Endothelial cell of umbilical vein (primary cell): ENCODE results near the gene IL21. TPM values are rescaled to one million over a fixed set of nuclear protein-coding genes. Genes with fewer than 3 reads are reported as not detected.

ENCODE experiments used
- BruUV-seq: library from RNA; stranded (reverse); fragments of 400-500 nt; replicated peaks from 2 replicates; lab custom pipeline; 2021; lab: Mats Ljungman, UMichigan
- CTCF ChIA-PET: fragments of 300-600, 350-600 bp; sonication (Branson Sonifier 250); formaldehyde crosslinking; loops from one replicate; lab custom pipeline; 2021; ENCODE audit warnings: antibody characterized with exemption, inconsistent platforms; lab: Charles Lee
- POLR2A ChIA-PET: fragments of 300-600, 350-600 bp; sonication (Branson Sonifier 250); formaldehyde crosslinking; loops from one replicate; lab custom pipeline; 2021; ENCODE audit warnings: antibody characterized with exemption, inconsistent platforms; lab: Charles Lee
- DNase-seq: peaks from one replicate; pipeline ENCODE4 v3.0.0-alpha.2; 2011; ENCODE audit warnings: low read depth, low spot score
- FAIRE-seq: peaks from 2 replicates; lab custom pipeline; 2011; peaks lifted over from hg19 to GRCh38; lab: Jason Lieb, UNC
- H2AFZ ChIP-seq: 2 replicates; pipeline ENCODE4 v1.6.0; 2012; ENCODE audit warnings: low read depth, low read length, control low read depth, inconsistent platforms
- H3K27ac ChIP-seq: 2 replicates; pipeline ENCODE4 v1.5.1; 2011; ENCODE audit warnings: low read depth, mild to moderate bottlenecking, control low read depth, low read length, moderate library complexity; ENCODE audit not compliant: insufficient read depth
- H3K27me3 ChIP-seq, 2 experiments: 2 replicates each; pipeline versions ENCODE4 v1.6.0 to v1.6.1; 2011; ENCODE audit warnings: low read length in 2 of 2, mixed read lengths in 1 of 2; ENCODE audit not compliant: control insufficient read depth in 2 of 2, insufficient read depth in 2 of 2
- H3K36me3 ChIP-seq, 2 experiments: 2 replicates in 1 of 2; 3 replicates in 1 of 2; pipeline ENCODE4 v1.5.1; 2011; ENCODE audit warnings: low read length in 2 of 2, mild to moderate bottlenecking in 1 of 2, moderate library complexity in 1 of 2; ENCODE audit not compliant: control insufficient read depth in 2 of 2, insufficient read depth in 2 of 2; ENCODE audit errors: extremely low read depth in 1 of 2
- H3K4me1 ChIP-seq: 3 replicates; pipeline ENCODE4 v1.5.1; 2011; ENCODE audit warnings: mild to moderate bottlenecking, low read length; ENCODE audit not compliant: control insufficient read depth, insufficient read depth; ENCODE audit errors: extremely low read depth
- H3K4me2 ChIP-seq: 2 replicates; pipeline ENCODE4 v1.6.1; 2011; ENCODE audit warnings: low read length, control low read depth, mixed read lengths; ENCODE audit not compliant: insufficient read depth
- H3K4me3 ChIP-seq, 3 experiments: fragments of 200-600 bp in 1 of 3; sonication (generic), shearing (Covaris generic) in 1 of 3; replicated peaks in 1 of 3; 2 replicates each; pipeline ENCODE4 v1.5.1; 2011 to 2016; ENCODE audit warnings: control low read depth in 3 of 3, low read length in 3 of 3, mild to moderate bottlenecking in 2 of 3, inconsistent platforms in 1 of 3, low read depth in 1 of 3, moderate library complexity in 1 of 3; ENCODE audit not compliant: insufficient read depth in 1 of 3
- H3K79me2 ChIP-seq: 2 replicates; pipeline ENCODE4 v1.6.0; 2012; ENCODE audit warnings: low read length, inconsistent platforms; ENCODE audit not compliant: control insufficient read depth, insufficient read depth
- H3K9ac ChIP-seq: replicated peaks from 2 replicates; pipeline ENCODE3; 2011; ENCODE audit warnings: low read length, control low read depth; ENCODE audit not compliant: insufficient read depth; ENCODE audit errors: extremely low read depth
- H3K9me1 ChIP-seq: replicated peaks from 3 replicates; pipeline ENCODE4 v1.6.0; 2011; ENCODE audit warnings: mild to moderate bottlenecking, low read length; ENCODE audit not compliant: control insufficient read depth, insufficient read depth; ENCODE audit errors: extremely low read depth
- H3K9me3 ChIP-seq: replicated peaks from 2 replicates; pipeline ENCODE4 v1.5.1; 2012; ENCODE audit warnings: low read length, inconsistent platforms; ENCODE audit not compliant: control insufficient read depth, insufficient read depth
- H4K20me1 ChIP-seq: replicated peaks from 2 replicates; pipeline ENCODE3; 2011; ENCODE audit warnings: mild to moderate bottlenecking, low read length; ENCODE audit not compliant: control insufficient read depth, insufficient read depth; ENCODE audit errors: extremely low read depth
- CTCF ChIP-seq, 2 donors: IDR thresholded peaks; 1 replicate in 1 of 2; 2 replicates in 1 of 2; pipeline ENCODE4 v1.5.1; 2011; ENCODE audit warnings: low read length in 2 of 2, mild to moderate bottlenecking in 2 of 2, moderate library complexity in 2 of 2, control low read depth in 1 of 2, inconsistent platforms in 1 of 2, low read depth in 1 of 2; ENCODE audit not compliant: insufficient read depth in 1 of 2; ENCODE audit errors: extremely low read depth in 1 of 2
- EZH2 ChIP-seq: IDR thresholded peaks from 2 replicates; pipeline ENCODE4 v1.6.1; 2012; ENCODE audit warnings: borderline replicate concordance, low read depth, mild to moderate bottlenecking, moderate library complexity, low read length, inconsistent platforms; ENCODE audit not compliant: severe bottlenecking
- FOS ChIP-seq: IDR thresholded peaks from 2 replicates; pipeline ENCODE4 v1.6.1; 2011; ENCODE audit warnings: mild to moderate bottlenecking, low read length, moderate library complexity, borderline replicate concordance; ENCODE audit not compliant: insufficient read depth
- GATA2 ChIP-seq: IDR thresholded peaks from 2 replicates; pipeline ENCODE4 v1.7.0; 2011; ENCODE audit warnings: low read depth, mild to moderate bottlenecking, moderate library complexity, mixed read lengths, low read length; ENCODE audit not compliant: insufficient read length, insufficient read depth
- JUN ChIP-seq: IDR thresholded peaks from 2 replicates; pipeline ENCODE4 v1.6.1; 2011; ENCODE audit warnings: borderline replicate concordance, low read depth; ENCODE audit not compliant: insufficient read length, insufficient read depth
- MAX ChIP-seq: IDR thresholded peaks from 2 replicates; pipeline ENCODE4 v1.6.1; 2011; ENCODE audit not compliant: insufficient read depth, insufficient read length
- MYC ChIP-seq: IDR thresholded peaks from one replicate; pipeline ENCODE4 v1.6.1; 2011; ENCODE audit warnings: mild to moderate bottlenecking, low read depth, low read length
- POLR2A ChIP-seq: IDR thresholded peaks from 2 replicates; pipeline ENCODE4 v1.6.1; 2012; ENCODE audit warnings: low read depth, mild to moderate bottlenecking, control low read depth, low read length
- POLR2AphosphoS5 ChIP-seq: IDR thresholded peaks from 2 replicates; pipeline ENCODE4 v1.6.1; 2012; ENCODE audit warnings: low read depth, mild to moderate bottlenecking, control low read depth, low read length, moderate library complexity; ENCODE audit not compliant: insufficient read depth
- dilution Hi-C: fragments of 300-500 bp; cut with MboI; formaldehyde crosslinking; loops from one replicate; pipeline ENCODE4 v1.15.0; 2019; ENCODE audit warnings: low sequenced_read_pairs; ENCODE audit not compliant: extremely low pct_ligation_motif_present
- intact Hi-C: fragments of 100-400 bp; cut with micrococcal nuclease; formaldehyde crosslinking; loops from one replicate; pipeline ENCODE4 v1.10.0; 2022
- polyA plus RNA-seq, 4 experiments: library from polyadenylated mRNA; depleted of rRNA in 3 of 4; stranded (reverse) in 3 of 4; unstranded in 1 of 4; fragments of >200 nt; gene quantifications; 2 replicates each; pipeline versions ENCODE4 v1.2.1 to v1.2.3, GENCODE V29; 2011 to 2012; ENCODE audit warnings: missing spikeins in 1 of 4
- total RNA-seq: library from RNA; stranded (reverse); gene quantifications from 2 replicates; pipeline ENCODE4 v1.2.3, GENCODE V29; 2021

The IL21 gene
- total and polyA plus RNA-seq, 2 donors (not counting 3 experiments of a cell fraction or from before 2014, with no cell fraction given): not detected

GRCh38 chr4:122588453-122589238, 32.2 kb downstream of the IL21 start:
- H3K36me3 ChIP-seq: no peaks in the 10 kb centered on the region
- no peak overlapping the region for H3K27ac ChIP-seq
- POLR2A ChIA-PET: no interaction called here
- CTCF ChIA-PET: interaction anchor here (1.0 kb wide), 1 partner anchor 128 kb away, joined by 3 read pairs; no protein-coding TSS in a partner anchor
- H4K20me1 ChIP-seq: no peaks in the 10 kb centered on the region
- no peaks in the 10 kb centered on the region for H3K9me1 ChIP-seq
- DNase-seq: no peak
- dilution Hi-C loops (no loop called here), intact Hi-C loops (no loop called here)
- BruUV-seq: no TSS peak
- TF ChIP-seq CTCF (IDR thresholded peaks at IDR 0.05; ENCODE audit: extremely low read depth in 1 of 2, insufficient read depth in 1 of 2, low read depth in 1 of 2, low read length in 2 of 2) (no peak), MAX (no peak), GATA2 (no peak), MYC (no peak), POLR2A (no peak), JUN (no peak), EZH2 (no peak), POLR2AphosphoS5 (no peak), FOS (no peak)
- no peak overlapping the region for H3K4me2 ChIP-seq
- FAIRE-seq: no peak
- no peak overlapping the region for H2AFZ ChIP-seq
- peaks cover 3 to 8% of the 10 kb centered on the region in 2 experiments for H3K27me3 ChIP-seq
- no peaks in the 10 kb centered on the region for H3K79me2 ChIP-seq
- H3K4me3 ChIP-seq: no peak overlapping the region
- H3K9me3 ChIP-seq: no peaks in the 10 kb centered on the region
- no peak overlapping the region for H3K9ac ChIP-seq
- H3K4me1 ChIP-seq: peaks cover 5% of the 10 kb centered on the region
